T-helper 9 cell (primary cell): Measurements from ENCODE around the gene PCDH15.

Source experiments
- DNase-seq: peaks from one replicate; pipeline ENCODE4 v3.0.0-alpha.2; 2020

The PCDH15 gene

DNA sequence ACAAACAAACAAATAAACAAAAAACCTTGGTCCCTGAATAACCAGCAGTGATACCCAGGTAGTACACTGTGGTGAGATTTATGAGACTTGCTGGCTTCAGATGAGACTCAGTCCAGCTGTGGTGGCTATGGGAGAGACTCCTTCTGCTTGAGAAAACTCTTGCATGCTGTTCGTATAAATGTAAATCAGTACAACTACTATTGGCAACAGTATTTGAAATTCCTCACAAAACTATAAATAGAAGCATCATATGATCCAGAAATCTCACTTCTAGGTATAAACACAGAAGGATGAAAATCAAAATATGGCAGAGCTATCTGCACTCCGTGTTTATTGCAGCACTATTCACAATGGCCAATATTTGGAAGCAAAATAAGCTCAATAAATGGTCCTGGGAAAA is 692.1 kb downstream of the PCDH15 start:
- DNase-seq, result no peak

- DNase-seq, result no peak
Measured at GRCh38 chr10:54096892-54097291, 704.1 kb downstream of the PCDH15 start.

- DNase-seq, result no peak
Measured at GRCh38 chr10:54094321-54094720, 706.7 kb downstream of the PCDH15 start.

DNA sequence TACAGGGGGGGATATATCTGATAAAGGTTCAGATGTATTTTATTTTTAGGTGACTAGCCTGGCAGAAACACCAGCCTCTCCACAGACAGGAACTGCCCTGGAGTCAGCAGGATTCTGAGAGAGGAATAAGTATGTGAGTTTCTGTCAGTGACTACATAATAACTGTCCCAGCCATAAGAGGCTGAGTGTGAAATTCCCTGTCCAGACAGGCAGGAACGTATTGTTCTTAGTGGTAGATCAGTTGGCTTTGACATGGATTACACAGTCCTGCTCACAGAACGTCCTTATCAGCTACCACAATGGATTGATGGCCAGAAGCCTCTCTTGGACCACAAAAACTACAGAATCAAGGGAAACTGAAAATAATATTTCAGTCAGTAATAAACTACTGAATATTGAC is 709.8 kb downstream of the PCDH15 start:
- no peak for DNase-seq

DNA sequence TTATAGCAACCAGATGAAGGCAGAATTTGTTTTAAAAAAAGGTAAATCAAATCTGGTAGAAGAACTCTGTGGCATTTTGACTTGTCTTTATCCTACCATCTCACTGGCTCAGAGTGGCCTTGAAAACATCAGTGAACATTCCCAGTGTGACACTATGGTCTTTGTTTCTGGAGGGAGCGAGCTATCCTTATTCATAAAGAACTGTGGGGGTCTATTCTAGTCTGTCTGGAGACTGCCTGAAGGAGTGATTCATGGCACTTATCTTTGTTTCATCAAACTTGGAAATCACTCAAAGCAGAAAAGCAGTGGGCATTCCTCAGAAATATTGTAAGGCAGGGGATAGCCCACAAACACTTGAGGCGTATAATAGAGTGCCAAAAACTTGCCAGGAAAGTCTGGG is 719.1 kb downstream of the PCDH15 start:
- no peak for DNase-seq

DNA sequence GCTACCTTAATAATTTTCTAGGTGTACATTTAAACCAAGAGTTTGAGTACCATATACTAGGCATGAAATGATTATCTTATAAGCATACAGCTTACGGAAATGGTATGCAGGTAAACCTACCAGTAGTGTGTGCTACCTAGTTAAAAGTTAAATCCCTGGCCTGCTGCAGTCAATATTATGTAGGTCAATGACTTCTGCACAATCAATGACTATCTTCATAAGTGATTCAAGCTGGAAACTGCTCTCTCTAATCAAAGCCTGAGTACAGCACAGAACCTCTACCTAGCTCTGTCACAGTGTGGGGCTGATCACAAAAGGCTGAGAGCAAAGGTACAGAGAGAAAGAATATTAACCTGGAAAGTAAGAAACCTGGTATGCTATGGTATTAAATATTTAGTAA is 733.7 kb downstream of the PCDH15 start:
- DNase-seq, result no peak

GRCh38 chr10:54066646-54067045 is 734.4 kb downstream of the PCDH15 start:
- DNase-seq, result no peak

DNA sequence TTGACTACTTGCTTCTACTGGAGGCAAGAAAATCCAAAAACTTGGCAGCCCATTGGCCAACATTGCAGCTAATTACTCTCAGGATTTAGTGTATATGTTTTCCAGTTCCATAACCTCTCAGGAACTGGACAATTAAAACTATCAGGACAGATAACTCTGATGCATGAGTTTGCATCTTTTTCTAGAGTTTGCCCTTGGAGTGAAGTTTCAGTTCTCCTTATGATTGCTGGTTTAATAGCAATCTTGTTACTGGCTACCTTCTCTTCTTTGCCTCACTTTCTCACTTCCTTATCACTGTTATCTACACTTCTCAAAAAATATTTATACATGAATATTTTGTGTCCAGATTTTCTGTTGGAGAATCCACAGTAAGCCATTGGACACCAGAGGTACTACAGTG is 735.9 kb downstream of the PCDH15 start:
- DNase-seq, result no peak

DNA sequence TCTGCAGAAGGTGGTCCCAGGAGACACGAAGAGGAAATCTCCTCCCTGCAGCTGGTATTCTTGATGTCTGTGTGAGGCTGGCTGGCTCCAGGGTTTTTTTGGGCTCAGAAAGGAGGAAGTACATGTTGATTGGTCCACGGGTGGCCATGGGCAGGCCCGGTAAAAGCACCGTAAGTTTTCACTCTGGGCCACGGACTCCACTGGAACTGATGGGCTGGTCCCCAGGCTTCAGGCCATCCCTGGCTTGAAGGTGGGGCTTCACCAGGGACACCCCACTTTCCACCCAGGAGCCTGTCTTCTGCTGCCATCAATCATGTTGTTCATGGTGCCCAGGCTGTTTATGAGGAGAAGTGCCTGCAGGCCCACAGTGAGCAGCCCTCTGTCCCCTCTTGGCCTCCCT is 736.8 kb downstream of the PCDH15 start:
- DNase-seq, result no peak

DNA sequence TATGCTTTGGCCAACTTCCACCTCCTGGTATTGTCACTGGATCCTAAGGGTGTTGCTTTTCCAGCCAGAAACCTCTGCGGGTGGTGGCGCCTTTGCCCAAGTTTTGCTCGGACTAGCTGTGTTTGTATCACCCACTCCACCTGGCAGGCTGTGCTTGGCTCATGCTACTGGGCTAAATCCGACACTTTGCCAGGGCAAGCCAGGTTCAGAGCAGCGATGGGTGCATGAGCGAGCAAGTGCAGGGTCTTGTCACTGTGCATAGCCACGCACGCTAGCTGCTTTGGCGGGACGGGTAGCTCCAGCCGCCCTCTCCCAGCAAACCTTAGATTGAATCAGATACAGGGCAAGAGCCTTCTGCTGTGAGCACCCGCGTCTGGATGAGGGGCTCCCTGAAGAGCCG is 737.5 kb downstream of the PCDH15 start:
- DNase-seq, result no peak

GRCh38 chr10:54060572-54060971 is 740.5 kb downstream of the PCDH15 start:
- no peak for DNase-seq

- no peak for DNase-seq
Measured at GRCh38 chr10:54057357-54057756, 743.7 kb downstream of the PCDH15 start.

DNA sequence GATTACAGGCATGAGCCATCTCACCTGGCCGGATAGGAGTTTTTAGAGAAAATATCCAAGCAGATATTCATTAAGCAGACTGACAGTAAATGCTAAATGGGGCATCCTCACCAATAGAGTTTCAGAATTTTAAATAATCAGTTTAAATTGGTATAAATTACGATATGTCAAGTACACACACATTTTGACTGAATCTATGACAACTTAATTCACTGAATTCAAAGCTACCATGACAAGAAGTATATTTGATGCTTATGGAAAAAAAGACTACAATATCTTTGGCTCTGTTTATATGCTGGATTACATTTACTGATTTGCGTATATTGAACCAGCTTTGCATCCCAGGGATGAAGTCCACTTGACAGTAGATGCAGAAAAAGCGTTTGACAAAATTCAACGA is 774.7 kb downstream of the PCDH15 start:
- DNase-seq, result no peak

GRCh38 chr10:54011117-54011516 is 789.9 kb downstream of the PCDH15 start:
- DNase-seq, result no peak

- DNase-seq, result no peak
Measured at GRCh38 chr10:54010337-54010933, 790.6 kb downstream of the PCDH15 start.

DNA sequence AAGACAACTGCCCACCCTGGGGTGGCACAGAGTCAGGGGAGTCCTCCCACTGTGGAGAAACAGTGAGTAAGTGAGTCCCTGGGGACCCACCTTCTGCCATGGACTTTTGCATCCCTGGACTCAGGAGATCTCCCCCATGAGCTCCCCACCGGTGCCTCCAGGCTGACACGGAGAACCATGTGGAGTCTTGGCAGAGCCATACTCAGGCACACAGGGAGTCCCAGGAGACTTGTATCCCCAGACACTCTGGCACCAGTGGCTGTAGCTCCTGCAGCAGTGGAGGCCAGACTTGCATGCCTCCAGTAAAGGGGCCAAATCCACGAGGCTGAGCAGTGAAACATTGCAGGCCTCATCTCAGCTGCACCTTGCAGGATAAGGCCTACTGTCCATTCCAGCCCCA is 791.4 kb downstream of the PCDH15 start:
- no peak for DNase-seq

GRCh38 chr10:54002077-54002476 is 799.0 kb downstream of the PCDH15 start:
- DNase-seq, result no peak

DNA sequence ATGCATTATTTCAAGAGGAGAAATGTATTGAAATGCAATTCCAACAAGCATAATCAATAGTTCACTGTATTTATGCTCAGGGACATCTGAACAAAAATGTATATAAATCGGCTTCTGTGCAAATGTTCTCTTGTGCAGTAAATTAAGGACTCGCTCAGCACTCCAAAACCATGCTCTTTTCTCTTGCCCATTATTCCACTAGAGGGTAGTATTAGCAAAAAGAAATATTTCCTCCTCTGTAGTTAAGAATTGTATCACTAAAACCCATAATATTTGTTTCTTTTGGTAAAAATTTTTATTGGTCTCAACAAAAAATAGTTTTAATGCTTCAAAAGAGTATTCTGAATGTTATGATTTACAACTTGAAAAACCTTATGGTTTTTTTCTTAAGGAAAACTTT is 803.1 kb downstream of the PCDH15 start:
- no peak for DNase-seq

DNA sequence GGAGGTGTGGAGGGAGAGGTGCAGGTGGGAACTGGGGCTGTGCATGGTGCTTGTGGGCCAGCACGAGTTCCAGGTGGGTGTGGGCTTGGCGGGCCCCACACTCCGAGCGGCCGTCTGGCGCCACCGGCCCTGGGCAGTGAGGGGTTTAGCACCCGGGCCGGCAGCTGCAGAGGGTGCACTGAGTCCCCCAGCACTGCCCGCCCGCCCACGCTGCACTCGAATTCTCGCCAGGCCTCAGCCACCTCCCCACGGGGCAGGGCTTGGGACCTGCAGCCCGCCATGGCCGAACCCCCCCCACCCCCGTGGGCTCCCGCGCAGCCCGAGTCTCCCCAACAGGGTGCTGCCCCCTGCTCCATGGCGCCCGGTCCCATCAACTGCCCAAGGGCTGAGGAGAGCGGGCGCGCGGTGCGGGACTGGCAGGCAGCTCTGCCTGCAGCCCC is 810.2 kb downstream of the PCDH15 start:
- no peak for DNase-seq

GRCh38 chr10:53983431-53983830 is 817.6 kb downstream of the PCDH15 start:
- no peak for DNase-seq

DNA sequence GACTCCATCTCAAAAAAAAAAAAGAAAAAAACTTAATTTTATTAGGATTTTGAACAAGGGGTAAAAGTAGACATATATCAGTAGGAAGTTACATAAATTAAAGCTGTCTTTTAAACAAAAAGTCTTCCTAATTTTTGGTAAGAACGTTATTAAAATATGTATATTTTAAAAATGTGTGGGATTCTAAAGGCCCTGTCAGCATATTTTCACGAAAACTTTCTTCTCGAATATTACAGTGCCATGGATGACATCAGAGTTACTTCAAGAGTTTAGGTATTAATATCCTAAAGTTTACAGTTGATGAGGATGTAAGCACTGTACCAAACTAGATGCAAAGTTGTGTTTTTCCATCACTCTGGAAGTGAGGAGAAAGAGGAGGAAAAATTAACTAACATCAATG is 820.8 kb downstream of the PCDH15 start:
- DNase-seq, result no peak

DNA sequence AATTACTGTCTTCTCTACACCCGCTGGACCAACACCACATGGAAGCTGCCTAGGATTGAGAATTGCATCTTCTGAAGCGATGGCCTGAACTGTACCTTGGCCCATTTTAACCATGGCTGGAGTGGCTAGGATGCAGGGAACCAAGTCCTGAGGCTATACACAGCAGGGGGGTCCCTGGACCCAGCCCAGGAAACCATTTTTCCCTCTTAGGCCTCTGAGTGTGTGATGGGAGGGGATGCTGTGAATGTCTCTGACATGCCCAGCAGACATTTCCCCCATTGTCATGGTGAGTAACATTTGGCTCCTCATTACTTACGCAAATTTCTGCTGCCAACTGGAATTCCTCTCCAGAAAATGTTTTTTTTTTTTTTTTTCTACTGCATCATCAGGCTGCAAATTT is 822.7 kb downstream of the PCDH15 start:
- no peak for DNase-seq

DNA sequence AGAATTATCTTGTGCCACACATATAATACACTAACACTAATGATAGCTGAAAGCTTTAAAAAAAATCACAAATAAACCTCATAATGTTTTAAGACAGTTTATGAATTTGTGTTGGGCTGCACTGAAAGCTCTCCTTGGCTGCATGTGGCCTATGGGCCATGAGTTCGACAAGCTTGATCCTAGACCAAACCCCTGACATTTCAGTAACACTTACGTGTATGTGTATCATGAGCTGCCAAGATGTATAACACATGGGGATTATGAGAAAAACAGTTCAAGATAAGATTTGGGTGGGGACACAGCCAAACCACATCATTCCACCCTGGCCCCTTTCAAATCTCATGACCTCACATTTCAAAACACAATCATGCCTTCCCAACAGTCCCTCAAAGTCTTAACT is 823.8 kb downstream of the PCDH15 start:
- DNase-seq, result no peak

DNA sequence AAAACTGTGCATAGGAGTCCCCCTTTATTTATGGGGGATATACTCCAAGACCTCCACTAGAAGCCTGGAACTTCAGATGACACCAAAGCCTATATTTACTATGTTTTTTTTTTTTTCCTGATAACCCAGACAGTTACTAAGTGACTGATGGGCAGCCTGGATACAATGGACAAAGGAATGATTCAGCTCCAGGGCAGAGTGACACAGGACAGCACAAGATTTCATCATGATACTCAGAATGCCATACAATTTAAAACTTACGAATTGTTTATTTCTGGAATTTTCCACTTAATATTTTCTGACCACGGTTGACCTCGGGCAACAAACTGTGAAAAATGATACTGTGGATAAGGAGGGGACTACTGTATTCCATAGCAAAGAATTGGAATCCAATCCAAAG is 843.6 kb downstream of the PCDH15 start:
- no peak for DNase-seq

DNA sequence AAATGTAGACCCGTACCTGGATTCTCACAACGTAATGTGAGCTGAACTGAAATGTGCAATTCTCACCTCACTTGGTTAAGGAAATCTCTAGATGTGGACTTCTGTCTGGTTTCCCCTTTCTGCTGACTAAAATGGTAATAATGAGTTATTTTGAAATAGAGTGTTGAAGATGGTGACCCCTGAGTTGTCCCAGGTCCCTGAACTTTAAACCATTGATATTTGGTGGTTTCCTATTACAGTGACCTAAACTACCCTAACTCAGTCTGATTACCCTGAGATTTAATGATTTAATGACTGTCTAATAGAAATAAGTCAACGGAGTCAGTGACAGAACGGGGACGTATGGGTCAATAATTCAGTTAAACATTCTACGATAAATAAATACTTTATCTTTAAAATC is 845.9 kb downstream of the PCDH15 start:
- DNase-seq, result no peak
